Neuronal stem cell (in vitro differentiated cells): ENCODE measurements around the gene GBE1.

Experiments used
- DNase-seq: peaks from one replicate; pipeline ENCODE4 v3.0.0-alpha.2; 2013; ENCODE audit warnings: low spot score
- H2AFZ ChIP-seq: one replicate; pipeline ENCODE4 v1.6.1; 2013; ENCODE audit warnings: mild to moderate bottlenecking, low read length, inconsistent platforms
- H2AK5ac ChIP-seq: 2 replicates; pipeline ENCODE4 v1.6.1; 2013; ENCODE audit warnings: low read depth, mild to moderate bottlenecking, inconsistent platforms, low read length, moderate library complexity, mixed read lengths
- H2BK120ac ChIP-seq: 2 replicates; pipeline ENCODE4 v1.6.1; 2013; ENCODE audit warnings: low read depth, mild to moderate bottlenecking, inconsistent platforms, low read length, moderate library complexity, mixed read lengths
- H2BK12ac ChIP-seq: one replicate; pipeline ENCODE4 v1.6.1; 2013; ENCODE audit warnings: low read length, inconsistent platforms
- H2BK15ac ChIP-seq: 2 replicates; pipeline ENCODE4 v1.6.1; 2013; ENCODE audit warnings: mild to moderate bottlenecking, low read length, inconsistent platforms, mixed read lengths
- H2BK5ac ChIP-seq: one replicate; pipeline ENCODE4 v1.6.1; 2013; ENCODE audit warnings: inconsistent platforms, mild to moderate bottlenecking, low read length, moderate library complexity
- H3K14ac ChIP-seq: one replicate; pipeline ENCODE4 v1.6.1; 2013; ENCODE audit warnings: low read length, inconsistent platforms
- H3K18ac ChIP-seq: 2 replicates; pipeline ENCODE4 v1.6.1; 2013; ENCODE audit warnings: low read length, inconsistent platforms
- H3K23ac ChIP-seq: 2 replicates; pipeline ENCODE4 v1.6.1; 2013; ENCODE audit warnings: low read depth, mild to moderate bottlenecking, mixed read lengths, low read length, inconsistent platforms; ENCODE audit not compliant: poor library complexity
- H3K27ac ChIP-seq: replicated peaks from 3 replicates; pipeline ENCODE4 v1.5.1; 2013; ENCODE audit warnings: low read length, inconsistent platforms
- H3K27me3 ChIP-seq, 3 experiments: 2 replicates each; pipeline ENCODE4 v1.6.1; 2013; ENCODE audit warnings: low read length in 3 of 3, mild to moderate bottlenecking in 2 of 3, inconsistent platforms in 1 of 3, low read depth in 1 of 3, mixed read lengths in 1 of 3, moderate library complexity in 1 of 3; ENCODE audit not compliant: control insufficient read depth in 3 of 3, insufficient read depth in 3 of 3
- H3K36me3 ChIP-seq, 2 donors: replicated peaks in 1 of 2; 2 replicates each; pipeline ENCODE4 v1.6.1; 2013; ENCODE audit warnings: low read length in 2 of 2; ENCODE audit not compliant: control insufficient read depth in 2 of 2, insufficient read depth in 2 of 2
- H3K4ac ChIP-seq: 2 replicates; pipeline ENCODE4 v1.6.1; 2013; ENCODE audit warnings: inconsistent platforms, mild to moderate bottlenecking, low read length, moderate library complexity
- H3K4me1 ChIP-seq, 2 donors: 1 replicate in 1 of 2; 2 replicates in 1 of 2; pipeline ENCODE4 v1.6.1; 2013; ENCODE audit warnings: low read length in 2 of 2, low read depth in 1 of 2; ENCODE audit not compliant: control insufficient read depth in 2 of 2, insufficient read depth in 1 of 2
- H3K4me2 ChIP-seq: one replicate; pipeline ENCODE4 v1.6.1; 2013; ENCODE audit warnings: mild to moderate bottlenecking, low read length, inconsistent platforms; ENCODE audit not compliant: insufficient read depth, poor library complexity, severe bottlenecking
- H3K4me3 ChIP-seq, 2 donors: 2 replicates each; pipeline ENCODE4 v1.5.1; 2013; ENCODE audit warnings: low read length in 2 of 2, mild to moderate bottlenecking in 2 of 2, inconsistent platforms in 1 of 2, moderate library complexity in 1 of 2
- H3K79me1 ChIP-seq: one replicate; pipeline ENCODE4 v1.6.1; 2013; ENCODE audit warnings: low read depth, mild to moderate bottlenecking, inconsistent platforms, low read length, moderate library complexity
- H3K9ac ChIP-seq: one replicate; pipeline ENCODE4 v1.6.1; 2013; ENCODE audit warnings: mild to moderate bottlenecking, low read depth, low read length, inconsistent platforms; ENCODE audit not compliant: poor library complexity
- H3K9me3 ChIP-seq, 2 donors: replicated peaks in 1 of 2; 2 replicates each; pipeline versions ENCODE3 to v1.6.1; 2013; ENCODE audit warnings: low read length in 2 of 2, mild to moderate bottlenecking in 2 of 2, inconsistent platforms in 1 of 2, low read depth in 1 of 2, mixed read lengths in 1 of 2, moderate library complexity in 1 of 2; ENCODE audit not compliant: control insufficient read depth in 2 of 2, insufficient read depth in 1 of 2
- H4K8ac ChIP-seq: one replicate; pipeline ENCODE4 v1.6.1; 2013; ENCODE audit warnings: low read depth, mild to moderate bottlenecking, inconsistent platforms, low read length, moderate library complexity
- H4K91ac ChIP-seq: one replicate; pipeline ENCODE4 v1.6.1; 2013; ENCODE audit warnings: low read length, low read depth, mild to moderate bottlenecking, inconsistent platforms; ENCODE audit not compliant: poor library complexity
- WGBS, 2 donors: extraction: QIAGEN DNeasy Blood & Tissue Kit; methylation state at CpG; one replicate each; pipeline ENCODE4 v1.1.7; 2013; ENCODE audit warnings: missing lambda C conversion rate in 2 of 2, mixed read lengths in 1 of 2; ENCODE audit not compliant: insufficient read length in 2 of 2, insufficient replicate concordance in 1 of 2; ENCODE audit errors: extremely low coverage in 2 of 2; 5-methylcytosine and 5-hydroxymethylcytosine counted together

The GBE1 gene

DNA sequence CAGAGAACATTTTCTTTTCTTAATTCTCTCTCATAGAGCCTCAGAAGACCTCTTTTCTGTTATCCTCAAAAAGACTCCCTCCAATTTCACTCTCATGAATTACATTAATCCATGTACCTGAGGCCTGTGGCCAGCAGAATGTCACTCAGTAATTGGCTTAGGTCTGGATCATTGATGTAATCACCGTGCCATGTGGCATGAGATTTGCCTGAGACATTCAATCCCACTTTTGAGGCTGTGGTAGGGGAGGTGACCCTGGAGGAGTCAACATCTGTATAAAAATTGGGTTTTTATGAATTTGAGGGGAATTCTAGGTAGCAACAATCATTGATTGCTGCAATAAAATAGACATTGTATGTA is 295.3 kb downstream of the GBE1 start:
- no peak overlapping the region for H2BK12ac ChIP-seq
- H2BK120ac ChIP-seq, result no peak overlapping the region
- H2AK5ac ChIP-seq, result no peak overlapping the region
- no peak for DNase-seq
- H3K4ac ChIP-seq, result no peak overlapping the region
- no peak overlapping the region for H4K8ac ChIP-seq
- WGBS, 2 donors, result no CpG with 5 or more reads among the region's 1 CpG
- H3K23ac ChIP-seq, result no peak overlapping the region
- H3K9ac ChIP-seq, result no peak overlapping the region
- H3K79me1 ChIP-seq, result no peaks in the 10 kb centered on the region
- no peak overlapping the region for H2BK5ac ChIP-seq
- H3K4me2 ChIP-seq, result no peak overlapping the region
- no peak overlapping the region for H2AFZ ChIP-seq
- H3K18ac ChIP-seq, result no peak overlapping the region
- no peaks in the 10 kb centered on the region for H3K4me1 ChIP-seq
- H2BK15ac ChIP-seq, result no peak overlapping the region
- H4K91ac ChIP-seq, result no peak overlapping the region
- H3K4me3 ChIP-seq, result no peak overlapping the region
- no peak overlapping the region for H3K14ac ChIP-seq
- H3K36me3 ChIP-seq, result no peaks in the 10 kb centered on the region
- no peaks in the 10 kb centered on the region for H3K27me3 ChIP-seq
- H3K27ac ChIP-seq, result no peak overlapping the region
- no peaks in the 10 kb centered on the region for H3K9me3 ChIP-seq

- no peak for DNase-seq
- Histone ChIP-seq H3K18ac (no peak overlapping the region), H3K79me1 (no peaks in the 10 kb centered on the region), H3K14ac (no peak overlapping the region), H2BK120ac (no peak overlapping the region), H3K4ac (no peak overlapping the region), H3K23ac (no peak overlapping the region), H4K91ac (no peak overlapping the region), H3K27me3 (no peaks in the 10 kb centered on the region), H3K36me3 (no peaks in the 10 kb centered on the region), H4K8ac (no peak overlapping the region), H3K9ac (no peak overlapping the region), H2BK15ac (no peak overlapping the region), H3K4me3 (no peak overlapping the region), H3K9me3 (no peaks in the 10 kb centered on the region), H2BK5ac (no peak overlapping the region), H3K4me1 (no peaks in the 10 kb centered on the region), H2AFZ (no peak overlapping the region), H3K27ac (no peak overlapping the region), H2BK12ac (no peak overlapping the region), H3K4me2 (no peak overlapping the region), H2AK5ac (no peak overlapping the region)
- WGBS, 2 donors, result no CpG with 5 or more reads among the region's 7 CpGs
Observed at GRCh38 chr3:81465510-81466200, 295.8 kb downstream of the GBE1 start.

DNA sequence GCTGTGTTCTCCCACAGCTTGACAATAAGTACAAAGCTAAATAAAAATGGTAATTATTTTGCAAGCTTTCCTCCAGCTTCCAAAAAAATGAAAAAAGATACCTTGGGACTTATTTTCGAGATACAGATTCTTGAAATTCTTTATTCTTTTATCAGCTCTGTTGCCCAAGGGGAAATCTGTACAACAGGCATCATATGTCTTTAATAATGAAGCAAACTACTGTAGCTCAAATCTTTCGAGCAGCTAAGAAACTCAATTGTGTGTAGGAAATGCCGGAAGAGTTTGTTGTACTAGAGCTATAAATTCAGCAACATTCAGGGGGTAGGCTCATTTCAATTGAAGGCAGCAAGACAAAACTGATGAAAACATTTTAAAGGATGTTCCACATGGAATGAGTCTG is 297.7 kb downstream of the GBE1 start:
- WGBS, 2 donors, result no CpG with 5 or more reads among the region's 3 CpGs
- Histone ChIP-seq H4K8ac (no peak overlapping the region), H3K14ac (no peak overlapping the region), H3K23ac (no peak overlapping the region), H2BK120ac (no peak overlapping the region), H3K36me3 (no peaks in the 10 kb centered on the region), H3K27me3 (no peaks in the 10 kb centered on the region), H3K4me3 (no peak overlapping the region), H3K18ac (no peak overlapping the region), H2BK15ac (no peak overlapping the region), H2AK5ac (no peak overlapping the region), H3K9me3 (no peaks in the 10 kb centered on the region), H3K79me1 (no peaks in the 10 kb centered on the region), H3K9ac (no peak overlapping the region), H3K4me1 (no peaks in the 10 kb centered on the region), H2AFZ (no peak overlapping the region), H2BK5ac (no peak overlapping the region), H2BK12ac (no peak overlapping the region), H3K27ac (no peak overlapping the region), H3K4me2 (no peak overlapping the region), H4K91ac (no peak overlapping the region), H3K4ac (no peak overlapping the region)
- DNase-seq, result no peak

GRCh38 chr3:81462921-81463320 is 298.5 kb downstream of the GBE1 start:
- H3K4me2 ChIP-seq, result no peak overlapping the region
- H2BK12ac ChIP-seq, result no peak overlapping the region
- no peak overlapping the region for H3K27ac ChIP-seq
- no peak overlapping the region for H3K4me3 ChIP-seq
- no peak overlapping the region for H3K14ac ChIP-seq
- H4K91ac ChIP-seq, result no peak overlapping the region
- H2BK120ac ChIP-seq, result no peak overlapping the region
- no peak overlapping the region for H3K4ac ChIP-seq
- H2BK5ac ChIP-seq, result no peak overlapping the region
- DNase-seq, result no peak
- no peak overlapping the region for H2AFZ ChIP-seq
- H3K27me3 ChIP-seq, result no peaks in the 10 kb centered on the region
- no peak overlapping the region for H2BK15ac ChIP-seq
- no peaks in the 10 kb centered on the region for H3K36me3 ChIP-seq
- H2AK5ac ChIP-seq, result no peak overlapping the region
- no peak overlapping the region for H4K8ac ChIP-seq
- no peaks in the 10 kb centered on the region for H3K9me3 ChIP-seq
- H3K9ac ChIP-seq, result no peak overlapping the region
- H3K18ac ChIP-seq, result no peak overlapping the region
- no peaks in the 10 kb centered on the region for H3K79me1 ChIP-seq
- H3K23ac ChIP-seq, result no peak overlapping the region
- no peaks in the 10 kb centered on the region for H3K4me1 ChIP-seq
- no CpG with 5 or more reads among the region's 4 CpGs for WGBS, 2 donors
